Common myeloid progenitor, CD34-positive (primary cell): ENCODE results near the gene INPP4B. TPM values are rescaled to one million over a fixed set of nuclear protein-coding genes. Genes with fewer than 3 reads are reported as not detected.
A peak's percentile ranks its signal among the peaks of the same experiment; 100 is the strongest.

ENCODE experiments used
- CTCF ChIA-PET: fragments of 350-600 bp; sonication (Branson Sonifier 250); formaldehyde crosslinking; loops from one replicate; lab custom pipeline; 2021; ENCODE audit warnings: antibody characterized with exemption; lab: Charles Lee
- POLR2A ChIA-PET: fragments of 350-600 bp; sonication (Branson Sonifier 250); formaldehyde crosslinking; loops from one replicate; lab custom pipeline; 2021; ENCODE audit warnings: antibody characterized with exemption; lab: Charles Lee
- DNase-seq, 3 donors: peaks; one replicate each; pipeline versions ENCODE4 v3.0.0 to v3.0.0-alpha.2; 2013
- H3K27ac ChIP-seq, 2 experiments: 1 replicate in 1 of 2; 2 replicates in 1 of 2; pipeline ENCODE4 v1.7.0; 2013; ENCODE audit warnings: inconsistent platforms in 2 of 2, low read length in 2 of 2, mild to moderate bottlenecking in 2 of 2, low read depth in 1 of 2, moderate library complexity in 1 of 2; ENCODE audit not compliant: severe bottlenecking in 2 of 2, insufficient read depth in 1 of 2, poor library complexity in 1 of 2
- H3K27me3 ChIP-seq, 5 experiments: replicated peaks in 2 of 5; 1 replicate in 3 of 5; 2 replicates in 2 of 5; pipeline versions ENCODE4 v1.6.1 to v1.7.0; 2013; ENCODE audit warnings: low read length in 4 of 5, mild to moderate bottlenecking in 2 of 5, moderate library complexity in 2 of 5, inconsistent platforms in 1 of 5; ENCODE audit not compliant: insufficient read depth in 5 of 5, control insufficient read depth in 4 of 5
- H3K36me3 ChIP-seq, 4 experiments: 1 replicate in 2 of 4; 2 replicates in 2 of 4; pipeline versions ENCODE4 v1.6.1 to v1.7.0; 2013; ENCODE audit warnings: low read length in 3 of 4, control low read depth in 1 of 4, mild to moderate bottlenecking in 1 of 4; ENCODE audit not compliant: control insufficient read depth in 4 of 4, insufficient read depth in 4 of 4
- H3K4me1 ChIP-seq, 4 experiments: 1 replicate in 3 of 4; 2 replicates in 1 of 4; pipeline versions ENCODE4 v1.6.1 to v1.7.1; 2013; ENCODE audit warnings: low read length in 3 of 4, mild to moderate bottlenecking in 3 of 4, control low read depth in 1 of 4, inconsistent platforms in 1 of 4, moderate library complexity in 1 of 4; ENCODE audit not compliant: control insufficient read depth in 4 of 4, insufficient read depth in 4 of 4; ENCODE audit errors: control extremely low read depth in 1 of 4
- H3K4me3 ChIP-seq, 7 experiments: 1 replicate in 4 of 7; 2 replicates in 3 of 7; pipeline versions ENCODE4 v1.5.1 to v1.7.0; 2013; ENCODE audit warnings: mild to moderate bottlenecking in 7 of 7, low read length in 6 of 7, moderate library complexity in 6 of 7, inconsistent platforms in 2 of 7, low read depth in 2 of 7, control low read depth in 1 of 7; ENCODE audit not compliant: insufficient read depth in 4 of 7, control insufficient read depth in 1 of 7; ENCODE audit errors: extremely low read depth in 1 of 7
- H3K9me3 ChIP-seq, 5 experiments: 1 replicate in 4 of 5; 2 replicates in 1 of 5; pipeline versions ENCODE4 v1.6.1 to v1.7.1; 2013; ENCODE audit warnings: low read length in 4 of 5, mild to moderate bottlenecking in 2 of 5, inconsistent platforms in 1 of 5, low read depth in 1 of 5, moderate library complexity in 1 of 5; ENCODE audit not compliant: control insufficient read depth in 4 of 5, insufficient read depth in 2 of 5; ENCODE audit errors: control extremely low read depth in 1 of 5
- WGBS: methylation state at CpG from one replicate; pipeline ENCODE4 v1.1.5; 2013; ENCODE audit not compliant: insufficient coverage; 5-methylcytosine and 5-hydroxymethylcytosine counted together
- polyA plus RNA-seq: library from polyadenylated mRNA; unstranded; fragments of 120-200 nt; gene quantifications from one replicate; pipeline ENCODE4 v1.2.1, GENCODE V29; 2013

INPP4B gene
- polyA plus RNA-seq = 28.7 TPM

DNA sequence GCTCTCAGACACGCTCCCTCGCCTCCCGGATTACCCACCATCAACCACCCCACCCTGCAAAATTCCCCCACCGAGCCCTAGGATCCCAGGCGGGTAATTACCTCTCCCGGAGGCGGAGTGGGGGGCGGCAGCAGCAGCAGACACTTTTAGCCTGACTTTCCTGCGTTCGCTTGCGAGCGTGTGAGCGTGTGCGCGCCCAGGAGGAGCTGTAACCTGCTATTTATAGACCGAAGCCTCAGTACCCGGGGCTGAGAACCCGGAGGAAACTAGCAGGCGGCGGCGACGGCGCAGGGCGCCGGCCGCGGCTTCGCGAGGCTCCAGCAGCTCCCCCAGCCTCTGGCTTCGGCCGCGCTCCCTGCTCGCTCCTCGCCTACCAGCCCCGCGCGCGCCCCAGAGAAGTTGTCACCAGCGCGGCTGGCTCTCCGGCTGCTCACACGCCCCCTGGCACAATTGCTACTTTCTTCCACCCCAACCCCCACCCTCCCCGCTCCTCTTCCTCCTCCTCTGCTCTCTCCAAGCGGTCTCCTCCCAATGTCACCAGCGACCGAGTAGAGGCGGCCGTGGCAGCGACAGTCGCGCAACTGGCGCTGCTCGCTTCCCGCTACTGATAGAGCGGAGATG lies at the start of gene INPP4B:
INPP4B (minus strand) TSS at position 194 of the 621 bp plus-strand sequence.
- POLR2A ChIA-PET = interaction anchor here (0.5 kb wide), 1 partner anchor 502 kb away, joined by 3 read pairs; no protein-coding TSS in a partner anchor
- CTCF ChIA-PET = interaction anchor here (0.8 to 2.4 kb wide), 10 partner anchors 10 to 719 kb away, joined by 3 to 11 read pairs (median 3); no protein-coding TSS in a partner anchor
- Histone ChIP-seq H3K27ac (peak within 1 kb of the TSS; percentile 61 to 75), H3K27me3 (no peaks in the 10 kb centered on the region), H3K4me1 (peaks cover 3 to 38% (median 20%) of the 10 kb centered on the region in 4 experiments), H3K9me3 (no peaks in the 10 kb centered on the region), H3K36me3 (no peaks in the 10 kb centered on the region), H3K4me3 (peak within 1 kb of the TSS; percentile 83 to 98 (median 94))
- DNase-seq = peak; percentile 69 to 88 (median 82)
- WGBS = under 1% methylated on average over 40 of the region's 55 CpGs

DNA sequence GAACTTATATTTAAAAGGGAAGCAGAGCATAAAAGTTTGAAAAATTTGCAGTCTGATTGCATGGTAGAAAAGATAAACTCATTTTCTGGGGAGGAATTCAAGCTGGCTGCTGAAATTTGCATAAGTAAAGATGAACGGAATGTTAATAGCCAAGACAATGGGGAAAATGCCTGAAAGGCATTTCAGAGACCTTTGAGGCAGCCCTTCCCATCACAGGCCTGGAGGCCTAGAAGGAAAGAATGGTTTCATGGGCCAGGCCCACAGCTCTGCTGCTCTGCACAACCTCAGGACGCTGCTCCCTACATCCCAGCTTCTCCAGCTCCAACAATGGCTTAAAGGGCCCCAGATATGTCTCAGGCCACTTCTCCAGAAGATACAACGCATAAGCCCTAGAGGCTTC lies 46.9 kb upstream of the INPP4B start:
- H3K27ac ChIP-seq = no peak overlapping the region
- POLR2A ChIA-PET = no interaction called here
- H3K27me3 ChIP-seq = no peaks in the 10 kb centered on the region
- DNase-seq = no peak
- peaks cover 0 to 16% (median 6%) of the 10 kb centered on the region in 5 experiments for H3K9me3 ChIP-seq
- H3K36me3 ChIP-seq = no peaks in the 10 kb centered on the region
- no peaks in the 10 kb centered on the region for H3K4me1 ChIP-seq
- CTCF ChIA-PET = no interaction called here
- 94% methylated on average over 2 of the region's 3 CpGs for WGBS
- H3K4me3 ChIP-seq = no peak overlapping the region

DNA sequence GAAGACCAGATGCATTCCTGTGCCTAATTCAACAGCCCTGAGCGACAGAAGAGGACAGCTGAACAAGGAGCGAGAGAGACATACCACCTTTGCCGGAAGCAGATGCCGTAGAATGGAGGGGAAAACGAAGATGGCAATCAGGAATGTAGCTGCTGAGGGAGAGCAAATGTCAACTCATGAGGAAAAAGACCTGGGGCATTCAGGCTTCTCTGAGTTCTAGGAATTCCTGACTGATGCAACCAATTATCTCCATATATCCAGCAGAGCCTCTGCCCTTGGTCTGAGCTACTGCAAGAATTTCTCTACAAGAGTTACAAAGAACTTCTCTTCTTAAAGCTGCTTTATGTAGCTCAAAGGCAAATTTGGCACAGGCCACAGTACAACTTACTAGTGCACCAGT lies 40.5 kb upstream of the INPP4B start:
- H3K9me3 ChIP-seq = no peaks in the 10 kb centered on the region
- H3K27ac ChIP-seq = no peak overlapping the region
- no peaks in the 10 kb centered on the region for H3K4me1 ChIP-seq
- WGBS = 100% methylated on average over 5 of the region's 5 CpGs
- H3K4me3 ChIP-seq = no peak overlapping the region
- no peaks in the 10 kb centered on the region for H3K27me3 ChIP-seq
- H3K36me3 ChIP-seq = no peaks in the 10 kb centered on the region
- ChIA-PET POLR2A (no interaction called here), CTCF (interaction anchor here (1.0 to 1.3 kb wide), 2 partner anchors 9 to 13 kb away, joined by 3 read pairs; no protein-coding TSS in a partner anchor)
- DNase-seq = no peak

DNA sequence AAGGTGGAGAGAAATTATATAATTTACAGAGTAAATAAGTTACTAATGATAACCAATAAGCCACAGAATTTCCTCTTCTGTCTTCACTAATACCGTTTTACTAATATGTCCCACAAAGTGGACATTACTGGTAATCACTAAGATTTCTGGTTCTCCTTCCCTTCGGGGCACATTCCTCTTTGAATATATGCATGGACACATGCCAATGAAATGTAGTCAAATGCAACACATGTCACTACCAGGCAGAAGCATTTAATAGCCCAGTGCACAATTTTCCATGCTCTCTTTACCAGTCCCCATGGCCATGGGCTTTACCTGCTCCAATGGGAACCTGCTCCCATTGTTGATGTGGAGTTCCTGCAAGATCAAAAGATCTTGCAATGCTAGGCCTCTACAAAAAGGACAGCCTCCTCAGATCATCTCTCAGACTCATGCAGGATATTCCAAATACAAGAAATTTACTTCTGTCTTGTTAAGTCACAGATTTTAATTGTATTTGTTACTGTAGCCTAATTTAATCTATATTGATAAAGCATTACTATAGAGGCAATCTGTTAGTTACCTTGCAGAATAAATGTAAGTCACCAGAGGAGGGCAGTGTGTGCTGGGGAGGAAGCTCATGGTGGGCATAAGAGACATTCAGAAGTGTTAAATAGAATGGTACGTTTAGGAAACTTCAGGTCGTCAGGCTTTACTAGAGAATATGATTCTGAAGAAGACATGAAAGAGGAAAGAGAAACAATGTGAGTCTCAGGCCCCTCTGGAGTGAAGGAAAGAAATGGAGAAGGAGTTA lies 37.1 kb upstream of the INPP4B start:
- Histone ChIP-seq H3K4me3 (no peak overlapping the region), H3K27ac (no peak overlapping the region), H3K4me1 (no peaks in the 10 kb centered on the region), H3K9me3 (peaks cover 0 to 2% (median 0%) of the 10 kb centered on the region in 5 experiments), H3K36me3 (no peaks in the 10 kb centered on the region), H3K27me3 (no peaks in the 10 kb centered on the region)
- peak; percentile 36 to 65 (median 61) for DNase-seq
- POLR2A ChIA-PET = no interaction called here
- 67% methylated on average over 4 of the region's 4 CpGs for WGBS
- CTCF ChIA-PET = interaction anchor here (1.4 kb wide), 3 partner anchors 13 to 201 kb away, joined by 3 to 6 read pairs (median 4); no protein-coding TSS in a partner anchor

DNA sequence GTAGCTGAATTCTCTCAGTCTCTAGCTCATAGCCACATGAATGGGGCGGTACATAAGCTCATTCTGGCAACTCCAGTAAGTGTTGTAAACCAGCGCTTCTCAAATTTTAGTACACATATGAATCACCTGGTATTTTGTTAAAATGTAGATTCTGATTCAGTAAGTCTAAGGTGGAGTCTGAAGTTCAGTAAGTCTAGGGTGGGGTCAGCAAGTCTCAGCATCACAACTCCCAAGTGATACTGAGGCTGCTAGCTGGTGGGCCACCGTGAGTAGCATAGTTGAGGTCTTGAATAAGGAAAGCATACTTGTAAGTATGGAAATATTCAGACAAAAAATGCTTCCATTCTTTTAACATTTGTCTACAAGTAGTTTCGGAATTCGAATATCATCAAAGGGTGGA lies 36.1 kb upstream of the INPP4B start:
- POLR2A ChIA-PET = no interaction called here
- no peaks in the 10 kb centered on the region for H3K4me1 ChIP-seq
- no peaks in the 10 kb centered on the region for H3K36me3 ChIP-seq
- no peak overlapping the region for H3K27ac ChIP-seq
- no peaks in the 10 kb centered on the region for H3K27me3 ChIP-seq
- WGBS = no CpG with 5 or more reads among the region's 5 CpGs
- no peak overlapping the region for H3K4me3 ChIP-seq
- CTCF ChIA-PET = interaction anchor here (1.0 to 1.3 kb wide), 5 partner anchors 17 to 138 kb away, joined by 3 to 7 read pairs (median 4); no protein-coding TSS in a partner anchor
- no peak for DNase-seq
- peaks cover 0 to 2% (median 0%) of the 10 kb centered on the region in 5 experiments for H3K9me3 ChIP-seq

DNA sequence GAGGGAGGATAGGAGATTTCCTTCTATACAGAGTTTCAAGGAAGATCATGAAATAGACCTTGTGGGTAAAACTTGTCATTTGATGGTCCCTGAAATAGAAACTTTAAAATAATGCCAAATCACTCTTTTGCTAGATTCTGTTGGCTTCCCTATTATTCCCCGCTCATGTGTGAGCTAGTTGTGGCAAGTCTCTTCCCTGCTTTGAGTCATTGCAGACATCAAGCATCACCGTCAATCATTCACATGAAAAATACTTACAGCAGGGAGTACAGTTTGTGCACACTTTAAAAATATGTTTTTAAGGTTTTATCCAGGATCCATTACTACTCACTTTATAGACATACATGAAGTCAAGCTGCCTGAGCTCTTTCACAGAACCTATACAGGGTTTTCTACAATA lies 35.2 kb upstream of the INPP4B start:
- Histone ChIP-seq H3K36me3 (no peaks in the 10 kb centered on the region), H3K27ac (no peak overlapping the region), H3K4me1 (no peaks in the 10 kb centered on the region), H3K27me3 (no peaks in the 10 kb centered on the region), H3K9me3 (peaks cover 0 to 2% (median 0%) of the 10 kb centered on the region in 5 experiments), H3K4me3 (no peak overlapping the region)
- 100% methylated on average over 1 of the region's 2 CpGs for WGBS
- CTCF ChIA-PET = interaction anchor here (0.5 to 1.5 kb wide), 8 partner anchors 11 to 146 kb away, joined by 3 to 7 read pairs (median 3); no protein-coding TSS in a partner anchor
- POLR2A ChIA-PET = no interaction called here
- DNase-seq = no peak
